Right ventricle myocardium inferior (tissue), 1 donor: ENCODE measurements around the gene KDM4B. TPM values are rescaled to one million over a fixed set of nuclear protein-coding genes. Genes with fewer than 3 reads are reported as not detected.
"Not testable (repeated sequence)": the region's sequence is repeated elsewhere in the genome, so short reads cannot be mapped to it uniquely, and the experiment has no call there.

Source experiments
- ATAC-seq: fragments of 200-7000 bp; cut with Tn5 transposase; one replicate; pipeline ENCODE4 v1.9.1; 2020; ENCODE audit warnings: mild to moderate bottlenecking, moderate library complexity
- DNase-seq: peaks from one replicate; pipeline ENCODE4 v3.0.0; 2021; ENCODE audit errors: missing footprints
- intact Hi-C: fragments of 100-400 bp; cut with DNase I; formaldehyde crosslinking; loops from one replicate; pipeline ENCODE4 v1.11.0; 2022
- total RNA-seq: library from RNA; stranded (reverse); fragmentation: NEBNext Ultra II Directional; extraction: Animal tissue kit (Norgen Biotek cat#: 25700); gene quantifications from one replicate; pipeline ENCODE4 v1.2.1, GENCODE V29; 2021
- donor health status: DM: no; HTN: yes; CAD: no; lungs with severe emphysema.

The KDM4B gene
- total RNA-seq, 1 donor from 2014 or later, result 38.6 TPM

GRCh38 chr19:5154129-5154798 lies 185.4 kb downstream of the KDM4B start:
- intact Hi-C loops, result no loop called here
- DNase-seq, result peak; percentile 67
- ATAC-seq, result peak; percentile 32

DNA sequence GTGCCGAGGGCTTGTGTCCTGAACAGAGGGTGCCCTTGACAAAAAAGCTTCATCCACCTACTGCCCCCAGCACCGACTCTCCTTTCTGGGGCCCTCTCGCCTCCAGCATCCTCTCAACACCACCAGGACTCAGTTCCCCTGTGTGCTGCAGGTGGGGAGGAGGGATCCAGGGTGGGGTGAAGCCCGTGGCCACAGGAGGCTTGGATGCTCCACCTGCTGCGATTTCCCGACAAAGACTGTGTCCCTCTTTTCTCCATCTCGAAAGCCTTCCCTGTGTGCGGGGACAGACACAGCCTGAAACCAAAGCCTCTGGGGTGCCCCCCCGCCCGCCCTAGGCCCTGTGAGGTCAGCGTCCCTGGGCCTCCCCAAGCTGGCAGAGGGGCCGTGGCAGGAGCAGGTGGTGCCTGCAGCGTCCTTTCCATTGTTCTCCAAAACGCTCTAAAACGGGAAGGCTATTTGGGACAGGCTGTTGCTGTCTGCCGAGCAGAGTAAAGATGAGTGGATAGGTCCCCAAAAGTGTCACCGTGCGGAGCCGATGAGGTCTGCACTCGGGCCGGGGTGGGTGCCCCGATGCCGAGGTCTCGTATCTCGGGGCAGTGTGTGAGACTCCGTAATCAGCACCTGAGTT lies 186.0 kb downstream of the KDM4B start:
- ATAC-seq (no peak), DNase-seq (no peak)
- intact Hi-C loops, result no loop called here

DNA sequence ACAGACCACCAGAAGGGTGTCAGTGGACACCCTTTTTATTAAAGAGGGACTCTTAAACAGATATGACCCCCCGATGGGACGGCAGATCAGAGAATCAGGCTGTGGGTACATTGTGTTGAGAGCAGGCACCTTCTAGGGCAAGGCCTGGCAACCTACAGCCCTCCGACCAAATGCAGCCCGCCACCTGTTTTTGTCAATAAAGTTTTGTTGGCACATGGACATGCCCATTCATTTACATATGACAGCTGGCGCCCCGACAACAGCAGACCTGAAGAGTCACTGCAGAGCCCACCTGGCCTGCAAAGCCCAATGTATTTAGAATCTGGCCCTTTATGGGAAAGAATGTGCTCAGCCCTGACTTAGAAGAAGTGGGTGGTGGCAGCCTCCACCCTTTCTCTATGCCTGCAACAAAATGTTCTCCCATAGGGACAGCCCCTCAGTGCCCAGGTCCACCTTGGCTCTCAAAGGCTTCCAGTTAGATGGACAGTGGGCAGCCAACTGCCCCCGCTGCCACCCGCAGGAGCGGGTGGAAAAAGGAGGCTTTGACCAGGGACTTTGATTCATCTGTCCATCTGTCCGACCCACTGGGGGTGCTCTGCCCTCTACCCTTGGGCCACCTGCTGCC lies 186.8 kb downstream of the KDM4B start:
- DNase-seq (no peak), ATAC-seq (no peak)
- intact Hi-C loops, result no loop called here

DNA sequence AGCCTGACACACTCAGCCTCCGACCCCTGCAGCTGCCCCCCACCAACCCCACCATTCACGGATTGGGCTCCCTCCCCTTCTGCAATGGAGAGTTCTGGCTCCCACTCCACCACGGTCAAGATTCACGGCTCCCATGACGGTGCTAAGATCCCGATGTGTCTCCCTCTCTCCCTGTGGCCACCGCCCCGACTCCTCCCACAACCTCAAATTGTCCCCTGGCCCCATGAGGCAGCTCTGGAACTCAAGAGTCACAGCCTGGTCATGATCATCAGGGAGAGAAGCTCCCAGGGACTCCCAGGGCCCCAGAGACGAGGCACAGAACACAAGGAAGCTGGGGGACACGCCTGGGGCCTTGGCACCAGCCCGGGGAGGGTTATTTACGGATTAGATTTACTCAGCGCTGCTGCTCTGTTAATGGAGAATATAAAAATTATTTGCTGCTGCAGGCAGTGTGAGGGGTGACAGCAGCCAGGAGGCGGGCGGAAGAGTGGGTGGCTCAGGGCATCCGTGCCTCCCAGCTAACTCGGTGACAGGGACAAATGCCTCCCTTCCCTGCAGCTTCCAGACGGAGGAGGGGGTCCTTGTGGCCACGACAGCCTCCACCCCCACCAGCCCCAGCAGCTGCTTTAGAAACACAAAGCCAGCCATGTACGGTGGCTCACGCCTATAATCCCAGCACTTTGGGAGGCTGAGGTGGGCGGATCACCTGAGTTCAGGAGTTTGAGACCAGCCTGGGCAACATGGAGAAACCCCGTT lies 187.5 kb downstream of the KDM4B start:
- ATAC-seq, result no peak
- intact Hi-C loops, result no loop called here
- no peak for DNase-seq

DNA sequence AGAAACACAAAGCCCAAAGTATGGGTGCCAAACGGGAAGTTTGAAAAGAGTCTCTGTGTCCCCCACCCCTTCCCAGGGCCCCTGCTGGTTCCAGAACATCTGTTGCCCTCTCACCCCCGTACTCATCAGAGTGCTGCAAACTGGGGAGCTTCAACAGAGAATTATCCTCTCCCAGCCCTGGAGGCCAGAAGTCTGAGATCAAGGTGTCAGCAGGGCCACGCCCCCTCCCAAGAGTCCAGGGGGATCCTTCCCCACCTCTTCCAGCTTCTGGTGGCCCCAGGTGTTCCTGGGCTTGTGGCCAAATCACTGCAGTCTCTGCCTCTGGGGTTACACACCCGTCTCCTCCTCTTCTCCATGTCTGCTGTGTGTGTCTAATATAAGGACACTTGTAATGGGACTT lies 188.3 kb downstream of the KDM4B start:
- no peak for DNase-seq
- no peak for ATAC-seq
- intact Hi-C loops, result no loop called here

GRCh38 chr19:5158549-5159134 lies 189.7 kb downstream of the KDM4B start:
- DNase-seq, ATAC-seq: not testable (repeated sequence)

GRCh38 chr19:5160158-5160795 lies 191.4 kb downstream of the KDM4B start:
- DNase-seq, ATAC-seq, intact Hi-C loops: not testable (repeated sequence)

More at GRCh38 chr19:5158549-5159134, 189.7 kb downstream of the KDM4B start:
- intact Hi-C loops, result not testable (repeated sequence)

- intact Hi-C loops, DNase-seq, ATAC-seq: not testable (repeated sequence)
Observed at GRCh38 chr19:5164845-5165696, 196.2 kb downstream of the KDM4B start.

DNA sequence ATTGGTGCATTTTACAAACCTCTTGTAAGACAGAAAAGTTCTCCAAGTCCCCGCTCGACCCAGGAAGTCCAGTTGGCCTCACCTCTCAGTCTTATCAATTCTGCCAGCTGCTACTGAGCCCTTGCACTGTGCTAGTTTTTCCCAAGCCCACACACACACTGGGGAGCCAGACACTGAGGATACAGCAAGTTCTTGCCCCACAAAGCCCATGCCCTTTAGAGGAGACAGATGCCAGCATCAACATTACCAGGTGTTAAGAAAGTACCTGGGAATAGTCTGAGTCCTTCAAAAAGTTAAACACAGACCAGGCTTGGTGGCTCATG lies 196.7 kb downstream of the KDM4B start:
- no peak for DNase-seq

GRCh38 chr19:5166262-5166661 lies 197.3 kb downstream of the KDM4B start:
- ATAC-seq (no peak), DNase-seq (no peak)
- intact Hi-C loops, result no loop called here

More for the DNA sequence above, 196.7 kb downstream of the KDM4B start:
- no peak for ATAC-seq
- intact Hi-C loops, result no loop called here

GRCh38 chr19:5170329-5170745 lies 201.4 kb downstream of the KDM4B start:
- no peak for ATAC-seq
- DNase-seq, result no peak
- intact Hi-C loops, result no loop called here

- intact Hi-C loops, result no loop called here
- no peak for ATAC-seq
- DNase-seq, result no peak
Observed at GRCh38 chr19:5171711-5172110, 202.8 kb downstream of the KDM4B start.

GRCh38 chr19:5172859-5173630 lies 204.1 kb downstream of the KDM4B start:
- ATAC-seq, result no peak
- no peak for DNase-seq
- intact Hi-C loops, result no loop called here

DNA sequence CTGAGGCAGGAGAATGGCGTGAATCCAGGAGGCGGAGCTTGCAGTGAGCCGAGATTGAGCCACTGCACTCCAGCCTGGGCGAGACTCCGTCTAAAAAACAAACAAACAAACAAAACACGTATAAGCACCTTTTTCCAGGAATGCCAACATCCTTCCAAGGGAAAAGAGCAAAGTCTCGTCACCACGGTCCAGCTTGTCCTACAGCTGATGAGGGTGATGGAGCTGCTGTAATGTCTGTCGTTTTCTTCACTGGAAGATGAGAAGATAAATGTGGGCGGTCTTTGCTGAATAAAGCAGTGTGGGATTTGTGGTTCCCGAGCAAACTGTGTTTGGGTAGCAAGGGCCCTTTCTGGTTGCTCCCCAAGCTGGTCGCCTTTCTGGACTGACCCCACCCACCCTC lies 205.1 kb downstream of the KDM4B start:
- ATAC-seq, result no peak
- no peak for DNase-seq
- intact Hi-C loops, result no loop called here

DNA sequence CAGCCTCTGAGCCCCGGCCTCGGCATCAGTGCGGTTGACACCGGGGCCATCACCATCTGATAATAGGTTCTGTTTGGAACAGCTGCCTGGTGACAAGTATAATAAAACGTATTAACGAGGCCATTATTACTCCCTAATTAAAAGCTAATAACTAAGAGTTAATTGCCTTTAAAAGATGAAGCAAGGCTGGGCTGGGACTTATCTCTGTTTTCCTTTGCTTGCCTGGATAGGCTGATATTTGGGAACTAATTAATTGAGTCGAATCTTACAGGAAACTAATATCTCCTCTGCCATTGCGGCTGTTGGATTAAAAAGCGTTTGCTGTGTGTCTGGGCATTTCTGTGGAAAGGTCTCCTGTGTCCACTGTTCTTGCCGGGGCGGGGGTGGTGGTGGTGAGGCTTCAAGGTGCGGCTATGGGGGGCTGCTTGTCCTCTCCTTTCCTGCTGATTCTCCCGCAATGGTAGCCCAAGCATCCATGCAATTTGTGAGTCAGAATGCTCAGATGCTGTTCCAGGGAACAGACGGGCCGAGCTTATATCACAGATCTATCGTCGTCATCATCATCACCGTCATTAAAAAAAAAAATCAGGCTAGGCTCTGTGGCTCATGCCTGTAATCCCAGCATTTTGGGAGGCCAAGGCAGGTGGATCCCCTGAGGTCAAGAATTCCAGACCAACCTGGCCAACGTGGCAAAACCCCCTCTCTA lies 209.0 kb downstream of the KDM4B start:
- ATAC-seq (no peak), DNase-seq (no peak)
- intact Hi-C loops, result no loop called here

DNA sequence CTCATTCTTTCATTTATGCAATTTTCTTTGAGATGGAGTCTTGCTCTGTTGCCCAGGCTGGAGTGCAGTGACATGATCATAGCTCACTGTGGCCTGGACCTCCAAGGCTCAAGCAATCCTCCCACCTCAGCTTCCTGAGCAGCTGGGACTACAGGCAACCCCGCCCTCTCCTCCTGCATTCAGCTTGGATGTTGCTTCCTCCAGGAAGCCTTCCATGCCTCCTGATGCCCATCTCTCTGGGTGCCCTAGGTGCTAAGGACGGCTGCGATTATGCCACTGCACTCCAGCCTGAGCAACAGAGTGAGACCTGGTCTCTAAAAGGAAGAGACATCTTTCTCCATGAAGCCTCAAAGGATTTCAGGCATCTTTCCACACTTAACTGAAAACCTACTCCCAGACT lies 209.9 kb downstream of the KDM4B start:
- intact Hi-C loops, result no loop called here
- DNase-seq, result no peak
- no peak for ATAC-seq

- intact Hi-C loops, result no loop called here
- DNase-seq (no peak), ATAC-seq (no peak)
Observed at GRCh38 chr19:5179256-5179655, 210.3 kb downstream of the KDM4B start.
